Posterior cingulate gyrus (tissue), 11 donors: ENCODE data around the gene UBE3B.
A peak's percentile ranks its signal among the peaks of the same experiment; 100 is the strongest.

ENCODE experiments used
- DNase-seq, 10 donors: peaks; one replicate each; pipeline versions ENCODE4 v3.0.0 to v3.0.0-alpha.2; 2020 to 2021; ENCODE audit warnings: mixed read lengths in 3 of 10
- intact Hi-C: fragments of 100-400 bp; cut with DNase I; formaldehyde crosslinking; loops from one replicate; pipeline ENCODE4 v1.15.1; 2023

UBE3B gene

DNA sequence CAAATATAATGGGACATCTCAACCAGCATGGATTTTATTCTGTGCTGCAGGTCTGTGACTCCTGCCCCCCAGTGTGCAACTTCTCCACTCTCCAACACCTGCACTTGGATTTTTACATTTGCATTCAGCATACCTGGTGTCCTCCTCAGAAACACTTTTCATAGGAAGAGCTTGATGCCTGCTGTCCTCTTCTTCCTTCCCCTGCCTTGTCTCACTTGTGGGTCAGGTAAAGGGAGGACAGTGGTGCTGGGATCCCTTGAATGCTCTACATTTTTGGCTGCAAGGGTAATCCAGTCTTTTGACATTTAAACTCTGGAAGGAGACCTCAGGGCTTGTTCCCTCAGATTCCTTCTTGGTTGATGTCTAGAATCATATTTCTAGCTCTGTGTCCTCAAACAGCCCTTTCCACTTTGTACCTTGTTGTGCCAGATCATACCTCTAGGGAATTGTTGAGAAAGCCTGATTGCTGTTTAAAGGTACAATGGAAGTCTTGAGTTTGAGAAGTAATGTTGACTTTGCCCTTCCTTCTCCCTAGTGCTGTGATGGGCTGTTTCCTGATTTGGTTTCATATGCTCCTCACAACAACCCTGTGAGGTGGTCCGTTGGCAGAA is 12.6 kb downstream of the UBE3B start:
- intact Hi-C loops: no loop called here
- DNase-seq: no peak

- DNase-seq: no peak
- intact Hi-C loops: no loop called here
Observed at GRCh38 chr12:109491671-109492070, 14.2 kb downstream of the UBE3B start.

DNA sequence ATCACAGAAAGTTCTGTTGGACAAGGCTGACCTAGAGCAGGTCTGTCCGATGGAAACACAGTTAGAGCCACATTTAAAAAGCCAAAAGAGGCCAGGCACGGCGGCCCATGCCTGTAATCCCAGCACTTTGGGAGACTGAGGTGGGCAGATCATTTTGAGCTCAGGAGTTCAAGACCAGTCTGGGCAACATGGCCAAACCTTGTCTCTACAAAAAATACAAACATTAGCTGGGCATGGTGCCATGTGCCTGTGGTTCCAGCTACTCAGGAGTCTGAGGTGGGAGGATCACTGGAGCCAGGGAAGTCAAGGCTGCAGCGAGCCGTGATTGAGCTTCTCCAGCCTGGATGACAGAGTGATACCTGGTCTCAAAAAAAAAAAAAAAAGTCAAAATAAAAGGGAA is 14.9 kb downstream of the UBE3B start:
- no peak for DNase-seq
- intact Hi-C loops: no loop called here

GRCh38 chr12:109493090-109493489 is 15.7 kb downstream of the UBE3B start:
- no peak for DNase-seq
- intact Hi-C loops: no loop called here

- intact Hi-C loops: no loop called here
- no peak for DNase-seq
Observed at GRCh38 chr12:109493938-109494337, 16.5 kb downstream of the UBE3B start.

- intact Hi-C loops: no loop called here
- no peak for DNase-seq
Observed at GRCh38 chr12:109494348-109494881, 17.0 kb downstream of the UBE3B start.

GRCh38 chr12:109495012-109495411 is 17.6 kb downstream of the UBE3B start:
- intact Hi-C loops: no loop called here
- no peak for DNase-seq

DNA sequence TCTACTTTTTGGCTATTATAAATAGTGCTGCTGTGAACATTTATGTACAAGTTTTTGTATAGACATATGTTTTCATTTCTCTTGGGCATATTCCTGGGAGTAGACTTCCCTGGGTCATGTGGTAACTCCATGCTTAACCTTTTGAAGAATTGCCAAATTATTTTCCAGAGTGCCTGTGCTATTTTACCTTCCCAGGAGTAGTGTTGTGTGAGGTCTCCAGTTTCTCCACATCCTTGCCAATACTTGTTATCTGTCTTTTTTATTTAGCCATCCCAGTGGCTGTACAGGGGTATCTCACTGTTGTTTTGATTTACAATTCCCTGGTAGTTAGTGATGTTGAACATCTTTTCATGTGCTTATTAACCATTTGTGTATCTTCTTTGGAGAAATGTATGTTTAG is 18.9 kb downstream of the UBE3B start:
- intact Hi-C loops: no loop called here
- no peak for DNase-seq

- no peak for DNase-seq
- intact Hi-C loops: no loop called here
Observed at GRCh38 chr12:109497675-109498074, 20.2 kb downstream of the UBE3B start.

DNA sequence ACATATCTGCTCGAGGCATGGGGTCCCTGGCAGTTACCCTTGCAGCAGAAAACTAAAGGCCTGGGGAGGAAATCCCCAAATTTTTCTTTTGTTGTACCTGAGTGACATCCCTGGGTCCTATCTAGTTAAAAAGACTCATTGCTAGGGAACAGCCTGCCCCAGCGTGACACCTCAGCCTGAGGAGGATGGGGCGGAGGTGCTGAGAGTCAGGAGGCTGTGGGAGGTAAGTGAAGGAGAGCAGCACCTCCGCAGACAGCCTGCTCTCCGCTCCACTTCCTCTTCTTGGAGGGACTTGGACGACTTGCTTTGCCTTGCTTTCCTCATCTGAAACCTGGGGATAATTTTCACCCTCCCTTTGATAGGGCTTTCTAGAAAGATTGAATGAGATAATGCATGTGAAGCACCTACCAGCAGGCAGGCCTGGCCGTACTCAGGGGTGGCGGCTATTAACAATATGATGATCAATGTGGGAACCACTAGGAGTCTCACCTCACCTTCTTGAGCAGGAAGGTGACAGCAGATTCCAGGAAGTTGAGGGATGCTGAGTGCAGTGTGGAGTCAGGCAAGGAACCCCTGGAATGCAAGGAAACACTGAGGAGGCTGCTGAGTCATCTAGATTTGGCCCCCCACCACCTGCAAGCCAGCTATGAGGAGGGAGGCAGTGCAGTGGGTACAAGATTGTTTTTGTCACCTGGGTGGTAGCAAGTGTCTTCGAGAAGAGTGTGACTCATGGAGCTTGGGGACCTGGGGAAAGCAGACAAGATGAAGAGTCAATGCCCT is 23.2 kb downstream of the UBE3B start:
- intact Hi-C loops: no loop called here

DNA sequence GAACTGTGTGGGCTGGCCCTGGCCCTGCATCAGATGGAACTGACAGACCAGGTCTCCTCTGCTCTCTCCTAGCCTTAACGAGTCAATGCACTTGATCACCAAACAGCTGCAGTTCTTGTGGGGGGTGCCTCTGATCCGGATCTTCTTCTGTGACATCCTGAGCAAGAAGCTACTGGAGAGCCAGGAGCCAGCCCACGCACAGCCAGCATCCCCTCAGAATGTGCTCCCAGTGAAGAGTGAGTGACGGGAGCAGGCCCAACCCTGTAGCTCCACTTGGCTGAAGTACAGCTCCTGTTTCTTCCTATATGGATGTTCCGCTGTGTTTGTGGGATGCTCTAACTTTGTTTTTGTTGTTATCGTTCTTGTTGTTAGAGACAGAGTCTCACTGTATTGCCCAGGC is 23.9 kb downstream of the UBE3B start:
- intact Hi-C loops: no loop called here
- DNase-seq: no peak

More for the DNA sequence above, 23.2 kb downstream of the UBE3B start:
- no peak for DNase-seq

GRCh38 chr12:109502332-109502731 is 24.9 kb downstream of the UBE3B start:
- intact Hi-C loops: no loop called here
- DNase-seq: no peak

DNA sequence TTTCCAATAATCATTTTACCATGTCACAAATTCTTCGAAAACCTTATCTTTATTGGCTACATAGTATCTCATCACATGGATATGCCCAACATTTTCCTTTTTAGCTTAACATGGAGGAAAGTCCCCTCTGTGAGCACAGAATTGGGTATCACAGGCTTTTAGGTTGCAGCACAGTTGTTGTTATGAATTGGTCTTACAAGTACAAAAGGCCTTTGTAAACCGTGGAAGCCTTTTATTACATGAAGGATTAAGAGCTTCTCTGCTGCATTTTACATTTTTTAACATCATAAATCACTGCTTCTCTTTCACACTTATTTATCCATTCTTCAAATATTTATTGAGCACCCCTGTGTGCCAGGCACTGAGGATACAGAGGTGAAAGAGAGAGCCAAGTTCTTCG is 26.2 kb downstream of the UBE3B start:
- intact Hi-C loops: no loop called here
- no peak for DNase-seq

DNA sequence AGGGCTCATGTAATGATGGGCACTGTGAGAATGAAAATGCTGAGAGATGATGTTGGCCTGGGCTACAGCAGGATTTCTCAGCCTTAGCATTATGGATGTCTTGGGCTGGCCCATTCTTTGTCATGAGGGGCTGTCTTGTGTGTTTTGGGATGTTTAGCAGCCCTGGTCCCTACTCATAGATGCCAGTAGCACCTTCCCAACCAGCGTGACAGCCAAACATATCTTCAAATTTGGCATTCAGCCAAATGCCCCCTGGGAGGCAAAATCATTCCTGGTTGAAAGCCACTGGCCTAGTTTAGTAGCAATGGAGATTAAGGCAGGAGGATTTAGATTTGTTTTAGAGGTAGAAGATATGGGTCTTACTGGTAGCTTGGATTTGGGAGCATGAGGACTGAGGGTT is 26.6 kb downstream of the UBE3B start:
- no peak for DNase-seq
- intact Hi-C loops: no loop called here

DNA sequence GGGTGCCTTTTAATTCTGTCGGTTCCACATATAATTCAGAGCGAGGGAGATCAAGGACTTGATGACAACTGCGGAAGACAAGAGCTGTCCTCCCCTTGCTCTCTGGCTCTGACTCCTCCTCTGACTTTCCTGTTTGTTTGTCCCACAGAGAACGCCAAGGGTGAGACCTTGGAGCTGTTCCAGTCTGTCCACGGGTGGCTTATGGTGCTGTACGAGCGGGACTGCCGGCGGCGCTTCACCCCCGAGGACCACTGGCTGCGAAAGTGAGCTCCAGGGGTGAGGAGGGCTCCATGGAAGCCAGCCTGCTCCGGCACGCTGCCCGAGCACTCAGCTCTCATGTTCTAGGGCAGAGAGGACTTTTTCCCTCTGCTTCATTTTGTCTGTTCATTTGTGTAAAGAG is 32.8 kb downstream of the UBE3B start:
- no peak for DNase-seq
- intact Hi-C loops: no loop called here

- intact Hi-C loops: no loop called here
- no peak for DNase-seq
Observed at GRCh38 chr12:109512608-109513007, 35.2 kb downstream of the UBE3B start.

- intact Hi-C loops: no loop called here
Observed at GRCh38 chr12:109513051-109513450, 35.6 kb downstream of the UBE3B start.

GRCh38 chr12:109513977-109514376 is 36.5 kb downstream of the UBE3B start:
- no peak for DNase-seq
- intact Hi-C loops: no loop called here

More at GRCh38 chr12:109513051-109513450, 35.6 kb downstream of the UBE3B start:
- no peak for DNase-seq

DNA sequence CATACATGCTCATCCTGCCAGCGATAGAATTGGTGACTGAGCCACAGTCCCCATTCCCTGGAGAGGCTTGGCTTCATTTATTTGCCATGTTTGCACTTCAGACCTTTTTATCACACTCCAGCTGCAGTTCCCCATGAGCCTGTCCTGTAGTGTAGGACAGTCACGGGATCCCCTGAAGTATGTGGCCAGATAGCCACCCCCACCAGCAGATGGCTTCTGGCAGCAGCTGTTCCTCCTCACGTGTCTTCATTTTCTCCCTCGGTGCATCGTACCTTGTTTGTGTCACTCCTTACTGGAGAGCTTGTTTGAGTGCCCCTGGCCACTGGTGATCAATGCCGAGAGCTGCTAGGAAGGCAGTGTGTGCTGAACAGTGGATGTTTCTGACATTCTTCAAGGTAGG is 40.2 kb downstream of the UBE3B start:
- intact Hi-C loops: loop anchor here (2.0 kb wide), 1 partner anchor 257 kb away; no protein-coding TSS in a partner anchor
- no peak for DNase-seq

GRCh38 chr12:109518820-109519665 is 41.6 kb downstream of the UBE3B start:
- intact Hi-C loops: loop anchor here (2.0 kb wide), 1 partner anchor 256 kb away; no protein-coding TSS in a partner anchor
- peak in 9 of 10 donors; percentile 35 to 94 (median 81) for DNase-seq

- no peak for DNase-seq
- intact Hi-C loops: loop anchor here (2.0 to 10.0 kb wide), 3 partner anchors 55 to 255 kb away; partner anchors contain the start of genes MMAB and MVK
Observed at GRCh38 chr12:109519787-109520186, 42.4 kb downstream of the UBE3B start.
